Kasumi-1 (cell line): Measurements from ENCODE around the gene TSFM.
"Not testable (repeated sequence)": the region's sequence is repeated elsewhere in the genome, so short reads cannot be mapped to it uniquely, and the experiment has no call there.

Experiments used
- DNase-seq, 2 experiments: peaks; one replicate each; lab custom pipeline; 2025; lab: John Stamatoyannopoulos, UW

TSFM gene

GRCh38 chr12:57763881-57764661, 18.5 kb upstream of the TSFM start:
- no peak for DNase-seq

GRCh38 chr12:57764662-57765002, 18.0 kb upstream of the TSFM start:
- DNase-seq: no peak

GRCh38 chr12:57765003-57765697, 17.4 kb upstream of the TSFM start:
- peak; percentile 55 to 59 for DNase-seq

- DNase-seq: peak in 1 of 2 experiments; percentile 32
These were observed 16.7 kb upstream of the TSFM start for GRCh38 chr12:57765698-57766463.

GRCh38 chr12:57766464-57767304, 15.9 kb upstream of the TSFM start, which contains the start of gene CYP27B1:
Gene CYP27B1, minus strand, starts transcription at chr12:57767078. Its CDS starts 37 bp downstream, at chr12:57767041.
- DNase-seq: peak in 1 of 2 experiments; percentile 28

- DNase-seq: no peak
These were observed 15.3 kb upstream of the TSFM start for GRCh38 chr12:57767305-57767698.

GRCh38 chr12:57767876-57768275, 14.7 kb upstream of the TSFM start:
- no peak for DNase-seq

- DNase-seq: no peak
These were observed 13.0 kb upstream of the TSFM start for GRCh38 chr12:57769594-57769993.

- no peak for DNase-seq
These were observed 11.9 kb upstream of the TSFM start for GRCh38 chr12:57770734-57771133.

GRCh38 chr12:57771236-57771872, 11.2 kb upstream of the TSFM start:
- DNase-seq: peak; percentile 95 to 96

GRCh38 chr12:57771873-57772428, 10.6 kb upstream of the TSFM start, which contains the start of gene METTL1:
Gene METTL1, minus strand, starts transcription at chr12:57772105. Its CDS starts 22 bp downstream, at chr12:57772083.
- DNase-seq: peak; percentile 92 to 93

- peak; percentile 51 to 54 for DNase-seq
These were observed 9.9 kb upstream of the TSFM start, which contains the start of gene EEF1AKMT3 for GRCh38 chr12:57772429-57773322. Gene EEF1AKMT3, plus strand, starts transcription at chr12:57772614. Its CDS starts 111 bp downstream, at chr12:57772725.

GRCh38 chr12:57774634-57775033, 8.0 kb upstream of the TSFM start:
- not testable (repeated sequence) for DNase-seq

- no peak for DNase-seq
These were observed 7.5 kb upstream of the TSFM start for GRCh38 chr12:57775044-57775443.

GRCh38 chr12:57775563-57776246, 6.9 kb upstream of the TSFM start:
- peak in 1 of 2 experiments; percentile 10 for DNase-seq

GRCh38 chr12:57776247-57776587, 6.4 kb upstream of the TSFM start:
- DNase-seq: no peak

GRCh38 chr12:57777367-57777766, 5.2 kb upstream of the TSFM start:
- DNase-seq: no peak

GRCh38 chr12:57777911-57778310, 4.7 kb upstream of the TSFM start:
- no peak for DNase-seq

GRCh38 chr12:57779736-57780135, 2.9 kb upstream of the TSFM start:
- DNase-seq: no peak
